ENCODE data around the gene MAPK4.

GRCh38 chr18:50729376-50729775, 169.5 kb downstream of the MAPK4 start:
- no peak for TF ChIP-seq CTCF (IDR thresholded peaks at IDR 0.05; ENCODE audit: low read depth, low read length)
- TF ChIP-seq EZH2phosphoT487 (IDR thresholded peaks at IDR 0.05; ENCODE audit: low read depth), result no peak

Measured in OCI-LY3 (cell line).